HL-60 (cell line): ENCODE data around the gene RBFOX1.

Source experiments
- DNase-seq, 2 experiments: peaks; one replicate each; pipeline ENCODE4 v3.0.0-alpha.2; 2010 to 2020; ENCODE audit warnings: low read depth in 1 of 2, low spot score in 1 of 2
- H3K27ac ChIP-seq: fragments of 250-450 bp; sonication (Bioruptor Pico); replicated peaks from 2 replicates; pipeline ENCODE4 v1.5.1; 2020; ENCODE audit warnings: mild to moderate bottlenecking, moderate library complexity
- H3K27me3 ChIP-seq: fragments of 250-450 bp; sonication (Bioruptor Pico); 2 replicates; pipeline ENCODE4 v1.5.1; 2021; ENCODE audit warnings: mild to moderate bottlenecking, moderate library complexity; ENCODE audit not compliant: insufficient read depth, poor library complexity, severe bottlenecking
- H3K4me3 ChIP-seq: replicated peaks from 2 replicates; pipeline ENCODE4 v1.5.1; 2011; ENCODE audit warnings: mild to moderate bottlenecking, control low read depth, low read length; ENCODE audit not compliant: insufficient read depth
- CTCF ChIP-seq: IDR thresholded peaks from one replicate; pipeline ENCODE4 v1.5.1; 2011; ENCODE audit warnings: low read length, control low read depth, inconsistent platforms; ENCODE audit not compliant: insufficient read depth
- GABPA ChIP-seq: IDR thresholded peaks from 2 replicates; pipeline ENCODE4 v1.6.1; 2012; ENCODE audit warnings: low read depth
- POLR2AphosphoS5 ChIP-seq: IDR thresholded peaks from 2 replicates; pipeline ENCODE4 v1.6.1; 2012; ENCODE audit warnings: low read depth
- REST ChIP-seq: IDR thresholded peaks from 2 replicates; pipeline ENCODE4 v1.6.1; 2012; ENCODE audit warnings: low read depth; ENCODE audit not compliant: insufficient replicate concordance
- SPI1 ChIP-seq: IDR thresholded peaks from 2 replicates; pipeline ENCODE4 v1.6.1; 2012; ENCODE audit warnings: low read depth, mild to moderate bottlenecking, borderline replicate concordance

RBFOX1 gene

GRCh38 chr16:7382521-7382920 lies 49.9 kb downstream of the RBFOX1 start:
- H3K27me3 ChIP-seq, result no peaks in the 10 kb centered on the region
- no peak overlapping the region for H3K27ac ChIP-seq
- DNase-seq, result no peak
- TF ChIP-seq CTCF (no peak), REST (no peak), GABPA (no peak), SPI1 (no peak), POLR2AphosphoS5 (no peak)
- H3K4me3 ChIP-seq, result no peak overlapping the region

GRCh38 chr16:7390974-7391373 lies 58.3 kb downstream of the RBFOX1 start:
- H3K27ac ChIP-seq, result no peak overlapping the region
- H3K4me3 ChIP-seq, result no peak overlapping the region
- no peak for DNase-seq
- TF ChIP-seq GABPA, result no peak
- no peak for TF ChIP-seq REST
- TF ChIP-seq POLR2AphosphoS5, result no peak
- TF ChIP-seq SPI1, result no peak
- no peak for TF ChIP-seq CTCF
- no peaks in the 10 kb centered on the region for H3K27me3 ChIP-seq

- Histone ChIP-seq H3K4me3 (no peak overlapping the region), H3K27me3 (no peaks in the 10 kb centered on the region), H3K27ac (no peak overlapping the region)
- TF ChIP-seq GABPA (no peak), POLR2AphosphoS5 (no peak), CTCF (no peak), SPI1 (no peak), REST (no peak)
- no peak for DNase-seq
Observed at GRCh38 chr16:7391694-7392093, 59.0 kb downstream of the RBFOX1 start.
